Stimulated activated CD4-positive, alpha-beta T cell treated with anti-CD3 and anti-CD28 coated beads, Interleukin-15, amount 100 ng/mL, for 24 hours (primary cell): ENCODE measurements around the gene GRHL3.

Experiments
- DNase-seq: peaks from one replicate; pipeline ENCODE4 v3.0.0-alpha.2; 2020

Gene GRHL3

GRCh38 chr1:24293392-24294227 is 25.5 kb upstream of the GRHL3 start:
- DNase-seq = no peak

DNA sequence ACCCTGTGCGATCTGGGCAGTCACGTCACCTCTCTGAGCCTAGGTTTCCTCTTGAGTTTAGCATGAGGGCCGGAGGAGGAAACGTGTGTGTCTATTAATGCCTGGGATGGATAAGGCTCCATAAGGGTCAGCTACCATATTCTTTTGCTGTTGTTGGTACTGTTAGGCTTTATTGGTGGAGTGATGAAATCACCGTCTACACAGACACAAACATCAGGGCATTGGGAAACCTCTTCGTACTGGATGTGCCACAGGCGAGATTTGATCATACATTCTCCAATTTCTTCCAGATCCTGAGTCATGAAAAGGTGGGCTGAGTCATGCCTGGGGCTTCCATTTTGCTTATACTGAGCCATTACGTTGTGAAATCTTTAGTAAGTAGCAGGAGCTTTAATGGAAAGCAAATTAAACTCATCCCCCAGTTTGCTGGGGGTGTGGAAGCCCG is 24.9 kb upstream of the GRHL3 start:
- no peak for DNase-seq

DNA sequence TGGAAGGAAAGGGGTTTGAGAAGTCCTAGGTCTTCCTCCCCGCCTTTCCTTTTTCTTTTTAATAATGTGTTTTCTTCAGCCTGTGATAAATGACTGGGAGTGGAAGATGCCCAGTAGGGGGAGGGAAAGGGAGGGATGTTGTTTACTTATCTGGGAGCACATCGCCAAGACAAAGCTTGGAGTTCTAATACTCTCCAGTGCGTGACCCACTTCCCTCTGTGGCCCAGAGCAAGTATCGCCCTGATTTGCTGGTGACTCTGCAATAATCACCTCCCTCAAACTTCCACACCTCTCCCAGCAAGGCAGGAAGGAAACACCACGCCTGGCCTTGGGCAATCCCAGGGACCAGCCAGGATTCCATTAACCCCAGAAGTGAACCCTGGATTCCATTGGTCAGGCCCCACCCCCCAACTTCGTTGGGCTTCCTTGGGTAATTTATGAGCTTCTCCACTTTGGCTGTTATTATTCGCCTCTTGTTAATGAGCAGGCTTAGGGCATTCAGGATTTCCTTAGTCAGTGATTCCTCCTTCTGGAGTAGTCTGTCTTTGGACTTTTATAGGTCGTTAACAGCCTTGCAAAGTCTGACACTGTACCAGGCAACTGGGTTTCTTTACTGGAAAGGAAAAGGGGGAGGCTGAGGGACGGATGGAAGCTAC is 24.3 kb upstream of the GRHL3 start:
- DNase-seq = no peak

DNA sequence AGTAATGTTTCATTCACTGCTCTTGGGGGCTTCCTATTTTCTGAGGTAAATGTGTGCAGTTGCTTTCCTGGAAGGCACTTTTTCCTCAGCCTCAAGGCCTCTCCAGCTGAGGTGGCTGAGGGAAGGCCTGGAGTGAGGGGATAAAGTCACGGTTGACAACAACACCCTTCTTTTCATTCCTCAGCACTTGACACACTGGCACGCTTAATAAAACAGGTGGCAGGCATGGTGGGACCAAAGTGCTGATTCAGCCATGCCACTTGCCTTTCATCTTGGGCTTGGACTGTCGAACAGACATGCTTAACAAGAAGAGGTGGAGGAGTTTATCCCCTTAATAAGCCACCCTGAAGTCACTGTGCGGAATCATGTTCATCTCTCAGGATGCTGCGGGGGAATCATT is 23.6 kb upstream of the GRHL3 start:
- DNase-seq = no peak

- DNase-seq = no peak
Measured at GRCh38 chr1:24297187-24297851, 21.8 kb upstream of the GRHL3 start.

DNA sequence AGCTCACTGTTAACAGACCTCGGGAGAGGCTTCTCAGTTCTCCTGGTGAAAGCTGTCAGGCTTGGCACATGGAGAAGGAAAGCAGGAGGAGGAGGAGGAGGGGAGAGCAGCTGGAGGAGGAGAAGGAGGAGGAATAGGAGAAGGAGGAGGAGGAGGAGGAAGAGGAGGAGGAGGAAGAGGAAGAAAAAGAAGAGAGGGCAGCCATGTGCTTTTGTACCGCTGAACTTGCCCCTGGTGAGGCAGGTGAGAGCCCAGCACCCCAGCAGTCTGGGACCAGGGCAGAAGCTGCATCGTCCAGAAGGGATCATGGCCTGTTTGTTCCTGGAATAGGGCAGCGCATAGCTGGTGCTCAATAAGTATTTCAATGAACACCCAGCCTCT is 21.3 kb upstream of the GRHL3 start:
- DNase-seq = no peak

DNA sequence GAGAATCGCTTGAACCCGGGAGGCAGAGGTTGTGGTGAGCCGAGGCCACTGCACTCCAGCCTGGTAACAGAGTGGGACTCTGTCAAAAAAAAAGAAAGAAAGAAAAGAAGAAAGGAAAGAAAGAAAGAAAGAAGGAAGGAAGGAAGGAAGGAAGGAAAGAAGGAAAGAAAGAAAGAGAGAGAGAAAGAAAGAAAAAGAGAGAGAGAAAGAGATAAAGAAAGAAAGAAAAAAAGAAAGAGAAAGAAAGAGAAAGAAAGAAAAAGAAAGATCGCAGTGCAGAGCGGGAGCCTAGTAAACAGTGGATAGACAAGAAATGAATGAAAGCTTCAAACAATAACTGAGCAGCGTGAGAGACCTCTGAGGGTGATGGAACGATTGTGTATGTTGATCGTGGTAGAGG is 20.6 kb upstream of the GRHL3 start:
- DNase-seq = no peak

- DNase-seq = no peak
Measured at GRCh38 chr1:24299901-24300300, 19.3 kb upstream of the GRHL3 start.

GRCh38 chr1:24300971-24301784 is 18.0 kb upstream of the GRHL3 start:
- DNase-seq = no peak

GRCh38 chr1:24301785-24302175 is 17.4 kb upstream of the GRHL3 start:
- DNase-seq = no peak

GRCh38 chr1:24302209-24302611 is 16.9 kb upstream of the GRHL3 start:
- DNase-seq = no peak

GRCh38 chr1:24303600-24303999 is 15.6 kb upstream of the GRHL3 start:
- no peak for DNase-seq

DNA sequence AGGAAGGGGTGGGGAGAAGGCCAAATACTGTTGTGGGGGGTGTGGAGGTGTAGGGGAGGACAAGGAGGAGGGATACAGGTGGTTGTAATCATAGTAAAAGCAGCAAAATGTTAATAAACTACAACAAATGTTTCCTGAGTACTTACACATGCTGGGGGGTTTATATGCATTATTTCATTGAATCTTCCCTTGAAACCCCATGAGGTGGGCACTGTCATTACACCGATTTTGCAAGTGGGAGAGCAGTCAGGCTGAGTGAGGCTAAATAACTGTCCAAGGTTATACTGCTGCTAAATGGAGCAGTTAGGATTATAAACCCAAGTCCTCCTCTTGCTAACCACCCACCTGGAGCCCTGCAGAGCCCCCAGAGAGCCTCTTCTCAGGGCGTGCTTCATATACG is 14.4 kb upstream of the GRHL3 start:
- DNase-seq = no peak

DNA sequence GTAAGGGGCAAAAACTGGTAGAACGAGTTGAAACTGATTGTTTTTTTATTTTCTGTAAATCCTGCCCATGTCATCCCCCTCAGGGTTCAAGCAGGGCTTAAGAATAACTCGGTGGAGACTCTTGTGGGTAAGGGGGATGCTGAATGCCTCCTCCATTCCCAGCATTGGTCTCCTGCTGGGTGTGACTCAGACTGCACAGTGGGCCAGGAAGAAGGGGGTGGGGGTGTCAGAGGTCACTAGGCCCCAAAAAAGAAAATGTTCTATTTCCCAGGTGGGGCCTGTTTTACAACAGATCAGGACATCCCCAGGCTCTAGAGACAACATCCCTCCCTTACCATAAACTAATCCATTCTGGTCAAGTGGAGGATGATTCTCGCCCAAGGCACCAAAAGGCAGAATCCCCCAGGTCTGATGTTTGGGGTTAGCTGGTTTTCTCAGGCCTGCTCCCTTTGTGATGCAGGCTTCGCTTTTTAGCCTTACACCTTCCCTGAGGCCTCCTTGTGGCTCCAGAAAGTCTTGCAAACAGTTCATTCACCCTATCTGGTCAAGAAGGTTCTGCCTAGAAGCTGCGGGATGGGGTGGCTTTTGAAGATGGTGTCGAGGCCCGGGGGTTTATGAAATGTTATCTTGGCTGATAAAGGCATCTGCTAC is 10.7 kb upstream of the GRHL3 start:
- DNase-seq = no peak

DNA sequence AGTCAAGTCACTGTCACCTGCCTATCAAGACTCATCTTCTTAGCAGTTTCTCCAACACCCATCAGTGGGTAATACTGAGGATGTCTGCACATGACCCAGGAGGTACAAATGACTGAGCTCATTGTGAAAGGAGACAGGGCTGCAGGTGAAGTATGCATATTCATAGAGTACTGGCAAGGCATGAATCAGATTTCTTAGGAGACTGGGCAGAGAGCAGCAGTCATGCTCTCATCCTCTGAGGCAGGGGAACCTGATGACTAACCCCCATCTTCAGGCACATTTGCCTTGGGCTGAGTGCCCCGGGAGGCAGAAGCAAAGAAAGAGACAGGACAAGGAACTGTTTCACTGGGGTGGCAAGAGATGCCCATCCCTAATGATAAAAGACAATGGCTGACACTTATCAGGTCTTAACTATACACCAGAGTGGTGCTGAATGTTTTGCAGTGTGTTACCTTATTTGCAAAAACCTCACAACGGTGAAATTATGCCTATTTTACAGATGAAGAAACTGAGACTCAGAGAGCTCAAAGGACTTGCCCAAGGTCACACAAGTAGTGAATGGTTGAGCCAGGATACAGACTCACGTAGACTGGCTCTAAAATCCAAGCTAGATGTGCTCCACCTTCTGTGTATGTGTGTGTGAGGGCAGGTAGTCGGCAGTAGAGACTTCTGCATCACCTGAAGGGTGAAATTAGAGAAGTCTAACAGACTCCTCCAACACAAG is 9.2 kb upstream of the GRHL3 start:
- peak; percentile 42 for DNase-seq

DNA sequence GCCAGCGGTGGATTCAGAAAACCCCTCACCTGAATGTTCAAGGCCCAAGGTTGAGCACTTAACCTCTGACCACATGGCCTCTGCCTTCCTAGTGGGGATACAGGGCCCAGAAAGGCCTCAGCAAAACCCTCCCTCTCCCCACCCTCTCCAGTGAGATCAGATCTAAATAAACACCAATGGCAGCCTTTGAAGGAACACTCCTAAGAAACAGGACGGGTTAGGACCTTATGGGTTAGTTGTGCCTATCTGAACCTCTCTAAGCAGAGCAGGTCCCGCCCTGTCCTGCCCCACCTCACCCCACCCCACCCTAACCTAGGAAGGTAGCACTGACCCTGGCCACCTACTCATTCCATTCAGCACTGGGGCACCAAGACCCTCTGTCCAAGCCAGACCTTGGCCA is 7.9 kb upstream of the GRHL3 start:
- no peak for DNase-seq

- DNase-seq = no peak
Measured at GRCh38 chr1:24311741-24312140, 7.4 kb upstream of the GRHL3 start.

DNA sequence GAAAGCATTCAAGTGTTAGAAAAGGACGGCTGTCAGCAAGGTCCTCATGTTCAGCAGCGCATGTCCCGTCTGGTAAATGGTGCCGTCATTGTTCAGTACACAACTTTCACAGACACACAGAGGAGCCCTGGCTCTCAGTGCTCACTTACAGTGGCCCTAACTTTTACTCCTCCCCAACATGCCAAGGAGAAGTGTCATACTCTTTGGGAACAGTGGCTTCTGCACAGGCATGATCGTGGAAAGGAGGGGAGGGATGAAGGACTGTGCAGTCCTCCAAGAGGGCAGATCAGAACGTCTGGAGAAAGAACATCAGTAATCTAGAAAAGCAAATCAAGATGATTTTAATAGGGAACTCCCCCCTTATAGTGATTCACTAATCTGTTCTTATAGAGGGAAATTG is 3.8 kb upstream of the GRHL3 start:
- DNase-seq = no peak

GRCh38 chr1:24316645-24317044 is 2.5 kb upstream of the GRHL3 start:
- DNase-seq = no peak

DNA sequence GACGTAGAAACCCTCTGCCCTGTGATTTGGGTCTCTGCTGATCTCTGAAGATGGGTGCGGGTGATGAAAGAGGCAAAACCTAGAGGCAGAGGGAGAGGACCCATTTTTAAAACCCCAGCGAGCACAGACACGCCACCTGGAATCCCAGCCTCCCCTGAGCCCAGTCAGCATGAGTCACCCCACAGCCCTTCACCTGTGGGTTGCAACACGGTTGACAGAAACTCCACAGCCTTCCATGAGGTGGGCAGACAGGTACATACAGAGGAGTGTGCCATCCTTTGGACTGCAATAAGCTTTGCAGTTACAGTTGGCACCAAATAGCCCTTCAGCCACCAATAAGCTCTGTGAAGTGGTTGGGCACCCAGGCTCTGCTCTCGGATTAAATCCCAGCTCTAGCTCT is 2.1 kb upstream of the GRHL3 start:
- DNase-seq = no peak

DNA sequence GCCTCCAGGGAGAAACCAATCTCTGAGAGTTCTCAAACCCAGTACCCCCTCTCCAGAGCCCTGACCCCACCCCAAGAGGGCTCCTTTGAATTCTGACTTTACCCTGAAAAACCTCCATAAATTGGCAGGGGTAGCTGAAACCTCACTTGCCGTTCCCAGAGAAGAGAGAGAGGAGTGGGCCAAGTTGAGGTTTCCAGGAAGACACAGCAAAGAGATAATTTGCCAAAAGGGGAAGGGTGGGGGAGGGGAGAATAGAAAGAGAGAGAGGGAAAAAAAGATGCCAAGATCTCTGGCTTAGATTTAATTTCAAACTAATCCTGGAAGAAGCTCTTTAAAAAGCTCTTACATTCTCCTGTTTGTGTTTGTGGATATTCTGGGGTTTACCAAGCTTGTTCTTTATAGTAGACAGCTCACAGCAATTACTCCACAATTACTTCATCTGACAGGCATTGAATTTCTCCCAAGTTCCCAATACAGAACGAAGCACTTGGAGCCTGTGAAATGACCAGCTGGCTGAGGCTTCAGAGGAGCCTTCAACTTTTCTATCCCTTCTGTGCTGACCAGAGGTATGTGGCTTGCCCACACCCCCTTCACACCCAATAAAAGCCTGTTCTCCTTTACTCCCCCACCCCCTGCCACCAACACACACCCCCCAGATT is 1.1 kb upstream of the GRHL3 start:
- no peak for DNase-seq
